HEK293 (cell line): ENCODE data around the gene BCL2.

Source experiments
- CTCF ChIA-PET: fragments of 350-600 bp; formaldehyde crosslinking; extraction: SDS; loops from one replicate; lab custom pipeline; 2021; ENCODE audit warnings: antibody characterized with exemption; lab: Yijun Ruan, JAX
- POLR2A ChIA-PET: fragments of 300-600 bp; formaldehyde crosslinking; extraction: SDS; loops from one replicate; lab custom pipeline; 2020; ENCODE audit warnings: antibody characterized with exemption, inconsistent platforms; lab: Yijun Ruan, JAX
- H3K27ac ChIP-seq: fragments of 200-500 bp; sonication (Bioruptor generic); 2 replicates; pipeline ENCODE4 v1.5.1; 2014; ENCODE audit warnings: low read depth, low read length, control low read depth, inconsistent platforms; ENCODE audit errors: extremely low read depth
- H3K36me3 ChIP-seq, 2 experiments: fragments of 200-500 bp in 1 of 2; sonication (Bioruptor generic) in 1 of 2; 1 replicate in 1 of 2; 2 replicates in 1 of 2; pipeline ENCODE4 v1.5.1; 2014 to 2017; ENCODE audit warnings: inconsistent platforms in 2 of 2, low read length in 2 of 2; ENCODE audit not compliant: control insufficient read depth in 2 of 2, insufficient read depth in 1 of 2
- H3K4me1 ChIP-seq: fragments of 200-500 bp; sonication (Bioruptor generic); 2 replicates; pipeline ENCODE4 v1.5.1; 2014; ENCODE audit warnings: mild to moderate bottlenecking, low read length, inconsistent platforms; ENCODE audit not compliant: control insufficient read depth, insufficient read depth
- H3K4me3 ChIP-seq: 2 replicates; pipeline ENCODE4 v1.5.1; 2011; ENCODE audit warnings: low read depth, mild to moderate bottlenecking, control low read depth, low read length, moderate library complexity
- H3K9me3 ChIP-seq: fragments of 200-500 bp; sonication (Bioruptor generic); 2 replicates; pipeline ENCODE4 v1.5.1; 2014; ENCODE audit warnings: low read depth, low read length, inconsistent platforms; ENCODE audit not compliant: control insufficient read depth, insufficient read depth
- BCL11A ChIP-seq: fragments of 450-650 bp; formaldehyde crosslinking; IDR thresholded peaks from 2 replicates; pipeline ENCODE4 v1.5.1; 2016; ENCODE audit warnings: low read depth, missing biosample characterization, missing genetic modification characterization
- EGR2 ChIP-seq: fragments of 450-650 bp; formaldehyde crosslinking; IDR thresholded peaks from 2 replicates; pipeline ENCODE4 v1.5.1; 2016; ENCODE audit warnings: low read depth, missing biosample characterization, missing genetic modification characterization
- HOXD13 ChIP-seq: sonication (generic); formaldehyde crosslinking; IDR thresholded peaks from 2 replicates; pipeline ENCODE4 v1.8.0; 2022; ENCODE audit warnings: missing genetic modification reagents, borderline replicate concordance
- KLF17 ChIP-seq: fragments of 450-650 bp; formaldehyde crosslinking; IDR thresholded peaks from 2 replicates; pipeline ENCODE4 v1.5.1; 2016; ENCODE audit warnings: missing biosample characterization, missing genetic modification characterization
- SP2 ChIP-seq: fragments of 450-650 bp; formaldehyde crosslinking; IDR thresholded peaks from 2 replicates; pipeline ENCODE4 v1.5.1; 2016; ENCODE audit warnings: missing biosample characterization, missing genetic modification characterization
- YY1 ChIP-seq: fragments of 450-650 bp; formaldehyde crosslinking; IDR thresholded peaks from 2 replicates; pipeline ENCODE4 v1.5.1; 2018; ENCODE audit warnings: missing biosample characterization, missing genetic modification characterization
- ZBTB1 ChIP-seq: fragments of 450-650 bp; formaldehyde crosslinking; IDR thresholded peaks from 2 replicates; pipeline ENCODE4 v1.5.1; 2016; ENCODE audit warnings: missing biosample characterization, missing genetic modification characterization
- ZBTB6 ChIP-seq: fragments of 450-650 bp; formaldehyde crosslinking; IDR thresholded peaks from 2 replicates; pipeline ENCODE4 v1.5.1; 2017; ENCODE audit warnings: missing biosample characterization, missing genetic modification characterization
- ZBTB7A ChIP-seq: fragments of 450-650 bp; formaldehyde crosslinking; IDR thresholded peaks from 2 replicates; pipeline ENCODE4 v1.5.1; 2016; ENCODE audit warnings: low read depth, missing biosample characterization, missing genetic modification characterization
- ZFHX2 ChIP-seq: fragments of 450-650 bp; formaldehyde crosslinking; conservative IDR thresholded peaks from 2 replicates; pipeline ENCODE4 v1.5.1; 2016; ENCODE audit warnings: missing biosample characterization, missing genetic modification characterization
- ZFP69B ChIP-seq: fragments of 450-650 bp; formaldehyde crosslinking; IDR thresholded peaks from 2 replicates; pipeline ENCODE4 v1.5.1; 2016; ENCODE audit warnings: missing biosample characterization, missing genetic modification characterization
- ZNF112 ChIP-seq: fragments of 450-650 bp; formaldehyde crosslinking; IDR thresholded peaks from 2 replicates; pipeline ENCODE4 v1.5.0; 2017; ENCODE audit warnings: missing biosample characterization, missing genetic modification characterization
- ZNF133 ChIP-seq: fragments of 450-650 bp; formaldehyde crosslinking; IDR thresholded peaks from 2 replicates; pipeline ENCODE4 v1.5.1; 2016; ENCODE audit warnings: missing biosample characterization, missing genetic modification characterization
- ZNF157 ChIP-seq: fragments of 450-650 bp; formaldehyde crosslinking; IDR thresholded peaks from 2 replicates; pipeline ENCODE4 v1.5.1; 2016; ENCODE audit warnings: missing biosample characterization, missing genetic modification characterization
- ZNF202 ChIP-seq: fragments of 450-650 bp; formaldehyde crosslinking; IDR thresholded peaks from 2 replicates; pipeline ENCODE4 v1.5.1; 2016; ENCODE audit warnings: missing biosample characterization, missing genetic modification characterization, borderline replicate concordance
- ZNF274 ChIP-seq, 2 experiments: fragments of 200-500 bp in 1 of 2; fragments of 450-650 bp in 1 of 2; sonication (Bioruptor generic) in 1 of 2; formaldehyde crosslinking in 1 of 2; IDR thresholded peaks; 2 replicates each; pipeline versions ENCODE4 v1.5.1 to v1.6.1; 2014 to 2016; ENCODE audit warnings: borderline replicate concordance in 1 of 2, inconsistent platforms in 1 of 2, low read length in 1 of 2, missing biosample characterization in 1 of 2, missing genetic modification characterization in 1 of 2
- ZNF302 ChIP-seq: fragments of 450-650 bp; formaldehyde crosslinking; IDR thresholded peaks from 2 replicates; pipeline ENCODE4 v1.5.1; 2016; ENCODE audit warnings: missing biosample characterization, missing genetic modification characterization, low read depth
- ZNF366 ChIP-seq: fragments of 450-650 bp; formaldehyde crosslinking; conservative IDR thresholded peaks from 2 replicates; pipeline ENCODE4 v1.5.1; 2016; ENCODE audit warnings: missing biosample characterization, missing genetic modification characterization
- ZNF416 ChIP-seq: fragments of 450-650 bp; formaldehyde crosslinking; IDR thresholded peaks from 2 replicates; pipeline ENCODE4 v1.5.1; 2016; ENCODE audit warnings: missing biosample characterization, missing genetic modification characterization
- ZNF433 ChIP-seq: fragments of 450-650 bp; formaldehyde crosslinking; IDR thresholded peaks from 2 replicates; pipeline ENCODE4 v1.5.1; 2016; ENCODE audit warnings: missing biosample characterization, missing genetic modification characterization, low read depth
- ZNF48 ChIP-seq: fragments of 450-650 bp; formaldehyde crosslinking; IDR thresholded peaks from 2 replicates; pipeline ENCODE4 v1.5.1; 2016; ENCODE audit warnings: missing biosample characterization, missing genetic modification characterization
- ZNF571 ChIP-seq: fragments of 450-650 bp; formaldehyde crosslinking; IDR thresholded peaks from 2 replicates; pipeline ENCODE4 v1.5.0; 2017; ENCODE audit warnings: missing biosample characterization, missing genetic modification characterization
- ZNF585B ChIP-seq: fragments of 450-650 bp; formaldehyde crosslinking; IDR thresholded peaks from 2 replicates; pipeline ENCODE4 v1.5.1; 2016; ENCODE audit warnings: missing biosample characterization, missing genetic modification characterization
- ZNF670 ChIP-seq: fragments of 450-650 bp; formaldehyde crosslinking; IDR thresholded peaks from 2 replicates; pipeline ENCODE4 v1.5.1; 2016; ENCODE audit warnings: missing biosample characterization, missing genetic modification characterization, low read depth
- ZNF785 ChIP-seq: fragments of 450-650 bp; formaldehyde crosslinking; IDR thresholded peaks from 2 replicates; pipeline ENCODE4 v1.5.1; 2016; ENCODE audit warnings: missing biosample characterization, missing genetic modification characterization
- ZSCAN16 ChIP-seq: fragments of 450-650 bp; formaldehyde crosslinking; IDR thresholded peaks from 2 replicates; pipeline ENCODE4 v1.5.1; 2016; ENCODE audit warnings: missing biosample characterization, missing genetic modification characterization

The BCL2 gene

GRCh38 chr18:63290821-63291200 is 28.8 kb downstream of the BCL2 start:
- TF ChIP-seq ZBTB7A (tag by site-specific recombination) (no peak), EGR2 (tag by site-specific recombination) (peak; percentile 94), ZFHX2 (tag by site-specific recombination) (peak; percentile 95), ZFP69B (tag by site-specific recombination) (no peak), ZBTB1 (tag by site-specific recombination) (no peak), ZNF133 (tag by site-specific recombination) (no peak), HOXD13 (CRISPR knock-in tag) (no peak)
- Histone ChIP-seq H3K4me1 (no peaks in the 10 kb centered on the region; the same call in 1 of the 2 replicates), H3K36me3 (no peaks in the 10 kb centered on the region), H3K9me3 (no peaks in the 10 kb centered on the region), H3K27ac (no peak overlapping the region), H3K4me3 (no peak overlapping the region)
- ChIA-PET POLR2A (no interaction called here), CTCF (interaction anchor here (0.6 to 1.1 kb wide), 2 partner anchors 13 to 26 kb away, joined by 3 read pairs; no protein-coding TSS in a partner anchor)

- H3K27ac ChIP-seq, result no peak overlapping the region
- H3K9me3 ChIP-seq, result no peaks in the 10 kb centered on the region
- POLR2A ChIA-PET, result no interaction called here
- H3K36me3 ChIP-seq, result no peaks in the 10 kb centered on the region
- H3K4me3 ChIP-seq, result no peak overlapping the region
- CTCF ChIA-PET, result interaction anchor here (0.6 to 1.1 kb wide), 2 partner anchors 14 to 27 kb away, joined by 3 read pairs; no protein-coding TSS in a partner anchor
- TF ChIP-seq ZNF157 (tag by site-specific recombination), result no peak
- no peak for TF ChIP-seq ZNF202
- no peak for TF ChIP-seq ZNF274 (IDR thresholded peaks at IDR 0.05; ENCODE audit: low read length)
- no peak for TF ChIP-seq ZNF274 (tag by site-specific recombination; IDR thresholded peaks at IDR 0.05; ENCODE audit: borderline replicate concordance)
- no peak for TF ChIP-seq ZNF302 (tag by site-specific recombination)
- TF ChIP-seq ZNF670, result no peak
- no peak for TF ChIP-seq ZNF416 (tag by site-specific recombination)
- no peak for TF ChIP-seq YY1 (tag by site-specific recombination)
- no peaks in the 10 kb centered on the region; the same call in 1 of the 2 replicates for H3K4me1 ChIP-seq
These were observed 29.3 kb downstream of the BCL2 start for GRCh38 chr18:63290166-63290820.

GRCh38 chr18:63288311-63288710 is 31.3 kb downstream of the BCL2 start:
- H3K36me3 ChIP-seq, result no peaks in the 10 kb centered on the region
- ChIA-PET POLR2A (interaction anchor here (0.6 kb wide), 1 partner anchor 188 kb away, joined by 3 read pairs; no protein-coding TSS in a partner anchor), CTCF (interaction anchor here (1.2 kb wide), 1 partner anchor 154 kb away, joined by 3 read pairs; no protein-coding TSS in a partner anchor)
- no peak overlapping the region for H3K27ac ChIP-seq
- TF ChIP-seq ZNF571 (tag by site-specific recombination) (no peak), ZNF585B (no peak), ZBTB6 (tag by site-specific recombination) (no peak), BCL11A (tag by site-specific recombination) (no peak), ZNF433 (tag by site-specific recombination) (no peak), ZNF366 (no peak), ZSCAN16 (tag by site-specific recombination) (no peak), ZNF785 (tag by site-specific recombination) (no peak), ZNF48 (tag by site-specific recombination) (no peak), ZNF112 (no peak), KLF17 (tag by site-specific recombination) (no peak), SP2 (tag by site-specific recombination) (no peak)
- no peaks in the 10 kb centered on the region for H3K9me3 ChIP-seq
- H3K4me1 ChIP-seq, result peaks cover 6% of the 10 kb centered on the region; the same call in 1 of the 2 replicates
- no peak overlapping the region for H3K4me3 ChIP-seq
